Right cardiac atrium (tissue), 5 donors: ENCODE measurements around the gene HTR1D. TPM values are rescaled to one million over a fixed set of nuclear protein-coding genes. Genes with fewer than 3 reads are reported as not detected.
"Not testable (repeated sequence)": the region's sequence is repeated elsewhere in the genome, so short reads cannot be mapped to it uniquely, and the experiment has no call there.

Experiments
- ATAC-seq, 2 donors: fragments of 200-7000 bp; cut with Tn5 transposase; one replicate each; pipeline versions ENCODE4 v1.8.0 to v1.9.1; 2020; ENCODE audit warnings: moderate library complexity in 2 of 2, mild to moderate bottlenecking in 1 of 2
- DNase-seq, 3 donors: peaks; one replicate each; pipeline ENCODE4 v3.0.0-alpha.2; 2020
- H3K27ac ChIP-seq: one replicate; pipeline ENCODE4 v1.5.1; 2013; ENCODE audit warnings: mild to moderate bottlenecking, low read length, control low read depth, moderate library complexity
- H3K27me3 ChIP-seq: one replicate; pipeline ENCODE4 v1.6.1; 2013; ENCODE audit not compliant: control insufficient read depth, insufficient read depth
- H3K4me1 ChIP-seq: one replicate; pipeline ENCODE4 v1.6.1; 2013; ENCODE audit warnings: low read length; ENCODE audit not compliant: control insufficient read depth, insufficient read depth
- H3K4me3 ChIP-seq: one replicate; pipeline ENCODE4 v1.5.1; 2013; ENCODE audit warnings: low read length, control low read depth
- H3K9me3 ChIP-seq: one replicate; pipeline ENCODE4 v1.6.1; 2013; ENCODE audit warnings: low read length; ENCODE audit not compliant: control insufficient read depth
- WGBS: extraction: QIAGEN DNeasy Blood & Tissue Kit; methylation state at CpG from one replicate; pipeline ENCODE4 v1.1.7; 2013; 5-methylcytosine and 5-hydroxymethylcytosine counted together
- intact Hi-C, 4 donors: fragments of 100-400 bp; cut with DNase I; formaldehyde crosslinking; loops; one replicate each; pipeline versions ENCODE4 v1.11.0 to v1.14.0; 2022 to 2023
- polyA plus RNA-seq: library from polyadenylated mRNA; stranded (reverse); fragments of 200-250 nt; gene quantifications from one replicate; pipeline ENCODE4 v1.2.3, GENCODE V29; 2013
- total RNA-seq, 4 donors: library from RNA; stranded (reverse); fragmentation: NEBNext Ultra II Directional; extraction: Animal tissue kit (Norgen Biotek cat#: 25700); gene quantifications; one replicate each; pipeline ENCODE4 v1.2.1, GENCODE V29; 2021
- donor health status: healthy with polysubstance abuse.
- donor health status: DM: no; HTN: yes; CAD: no.
- donor health status: DM: no; HTN: no; CAD: no.
- donor health status: DM: no; HTN: yes; CAD: no; lungs with severe emphysema.
- donor health status: DM: yes; HTN: yes; CAD: no.

Gene HTR1D
- total and polyA plus RNA-seq, 5 donors = 0.05 TPM; not detected in 4

GRCh38 chr1:23215751-23216449 is 1.4 kb downstream of the HTR1D start:
- DNase-seq = no peak
- Histone ChIP-seq H3K4me1 (no peaks in the 10 kb centered on the region), H3K4me3 (no peak overlapping the region), H3K27me3 (no peaks in the 10 kb centered on the region), H3K9me3 (no peaks in the 10 kb centered on the region), H3K27ac (no peak overlapping the region)
- WGBS = 74% methylated on average over 3 of the region's 3 CpGs
- intact Hi-C loops = no loop called here
- no peak for ATAC-seq

GRCh38 chr1:23215291-23215690 is 2.0 kb downstream of the HTR1D start:
- 87% methylated on average over 3 of the region's 3 CpGs for WGBS
- intact Hi-C loops = no loop called here
- no peaks in the 10 kb centered on the region for H3K9me3 ChIP-seq
- H3K27me3 ChIP-seq = no peaks in the 10 kb centered on the region
- H3K27ac ChIP-seq = no peak overlapping the region
- no peaks in the 10 kb centered on the region for H3K4me1 ChIP-seq
- H3K4me3 ChIP-seq = no peak overlapping the region
- DNase-seq = no peak
- ATAC-seq = no peak

GRCh38 chr1:23214640-23215039 is 2.7 kb downstream of the HTR1D start:
- no peak overlapping the region for H3K27ac ChIP-seq
- no peak for ATAC-seq
- no peaks in the 10 kb centered on the region for H3K4me1 ChIP-seq
- no peak for DNase-seq
- no peaks in the 10 kb centered on the region for H3K9me3 ChIP-seq
- intact Hi-C loops = no loop called here
- WGBS = 98% methylated on average over 4 of the region's 4 CpGs
- no peaks in the 10 kb centered on the region for H3K27me3 ChIP-seq
- H3K4me3 ChIP-seq = no peak overlapping the region

GRCh38 chr1:23211955-23212354 is 5.3 kb downstream of the HTR1D start:
- no peaks in the 10 kb centered on the region for H3K4me1 ChIP-seq
- DNase-seq = no peak
- ATAC-seq = no peak
- no peaks in the 10 kb centered on the region for H3K9me3 ChIP-seq
- H3K4me3 ChIP-seq = no peak overlapping the region
- no peaks in the 10 kb centered on the region for H3K27me3 ChIP-seq
- 43% methylated on average over 4 of the region's 4 CpGs for WGBS
- no peak overlapping the region for H3K27ac ChIP-seq
- intact Hi-C loops = no loop called here

- H3K4me1 ChIP-seq = no peaks in the 10 kb centered on the region
- no peak overlapping the region for H3K4me3 ChIP-seq
- intact Hi-C loops = no loop called here
- H3K9me3 ChIP-seq = no peaks in the 10 kb centered on the region
- no peak overlapping the region for H3K27ac ChIP-seq
- no peaks in the 10 kb centered on the region for H3K27me3 ChIP-seq
- DNase-seq (no peak), ATAC-seq (no peak)
- WGBS = 63% methylated on average over 2 of the region's 2 CpGs
Measured at GRCh38 chr1:23210963-23211362, 6.3 kb downstream of the HTR1D start.

GRCh38 chr1:23210351-23210785 is 6.9 kb downstream of the HTR1D start:
- no peaks in the 10 kb centered on the region for H3K9me3 ChIP-seq
- no peak for ATAC-seq
- DNase-seq = no peak
- no peak overlapping the region for H3K27ac ChIP-seq
- 40% methylated on average over 6 of the region's 6 CpGs for WGBS
- intact Hi-C loops = no loop called here
- H3K27me3 ChIP-seq = no peaks in the 10 kb centered on the region
- no peak overlapping the region for H3K4me3 ChIP-seq
- H3K4me1 ChIP-seq = no peaks in the 10 kb centered on the region

GRCh38 chr1:23209770-23210169 is 7.5 kb downstream of the HTR1D start:
- no peak overlapping the region for H3K4me3 ChIP-seq
- no peaks in the 10 kb centered on the region for H3K9me3 ChIP-seq
- intact Hi-C loops = no loop called here
- H3K27ac ChIP-seq = no peak overlapping the region
- no peaks in the 10 kb centered on the region for H3K4me1 ChIP-seq
- ATAC-seq = no peak
- WGBS = 73% methylated on average over 4 of the region's 4 CpGs
- no peak for DNase-seq
- H3K27me3 ChIP-seq = no peaks in the 10 kb centered on the region

GRCh38 chr1:23208527-23208926 is 8.8 kb downstream of the HTR1D start:
- DNase-seq (no peak), ATAC-seq (no peak)
- intact Hi-C loops = no loop called here
- Histone ChIP-seq H3K9me3 (no peaks in the 10 kb centered on the region), H3K4me3 (no peak overlapping the region), H3K27ac (no peak overlapping the region), H3K27me3 (no peaks in the 10 kb centered on the region), H3K4me1 (no peaks in the 10 kb centered on the region)
- WGBS = 91% methylated on average over 2 of the region's 2 CpGs

GRCh38 chr1:23207733-23208132 is 9.6 kb downstream of the HTR1D start:
- 93% methylated on average over 8 of the region's 8 CpGs for WGBS
- H3K27ac ChIP-seq, H3K4me3 ChIP-seq, H3K27me3 ChIP-seq, ATAC-seq, H3K4me1 ChIP-seq, H3K9me3 ChIP-seq, intact Hi-C loops, DNase-seq: not testable (repeated sequence)

GRCh38 chr1:23202263-23202749 is 15.0 kb downstream of the HTR1D start:
- intact Hi-C loops = no loop called here
- 63% methylated on average over 3 of the region's 3 CpGs for WGBS
- H3K9me3 ChIP-seq = no peaks in the 10 kb centered on the region
- no peak overlapping the region for H3K4me3 ChIP-seq
- no peak for DNase-seq
- H3K4me1 ChIP-seq = no peaks in the 10 kb centered on the region
- no peak for ATAC-seq
- H3K27ac ChIP-seq = no peak overlapping the region
- H3K27me3 ChIP-seq = no peaks in the 10 kb centered on the region

- Histone ChIP-seq H3K4me3 (no peak overlapping the region), H3K4me1 (no peaks in the 10 kb centered on the region), H3K27me3 (no peaks in the 10 kb centered on the region), H3K9me3 (no peaks in the 10 kb centered on the region), H3K27ac (no peak overlapping the region)
- intact Hi-C loops = no loop called here
- ATAC-seq (no peak), DNase-seq (no peak)
- WGBS = 88% methylated on average over 1 of the region's 1 CpG
Measured at GRCh38 chr1:23200883-23201282, 16.4 kb downstream of the HTR1D start.

GRCh38 chr1:23198373-23198772 is 18.9 kb downstream of the HTR1D start:
- WGBS = 63% methylated on average over 4 of the region's 4 CpGs
- H3K27me3 ChIP-seq = no peaks in the 10 kb centered on the region
- no peak overlapping the region for H3K27ac ChIP-seq
- no peak overlapping the region for H3K4me3 ChIP-seq
- ATAC-seq = no peak
- no peaks in the 10 kb centered on the region for H3K4me1 ChIP-seq
- DNase-seq = no peak
- no peaks in the 10 kb centered on the region for H3K9me3 ChIP-seq
- intact Hi-C loops = no loop called here
